GM23338 (cell line): Measurements from ENCODE around the gene BZW2.

ENCODE experiments used
- CREB1 ChIP-seq: fragments of 250-450 bp; sonication (Bioruptor Pico); IDR thresholded peaks from 2 replicates; pipeline ENCODE4 v1.5.0; 2020; ENCODE audit warnings: low read depth, mild to moderate bottlenecking, moderate library complexity
- CTCF ChIP-seq, 2 experiments: fragments of 200-600 bp in 1 of 2; sonication (generic) in 1 of 2; conservative IDR thresholded peaks; 2 replicates each; pipeline versions ENCODE4 v1.5.1 to v1.6.1; 2016 to 2017; ENCODE audit warnings: antibody characterized with exemption in 2 of 2, low read depth in 2 of 2, mild to moderate bottlenecking in 2 of 2, moderate library complexity in 1 of 2
- EZH2 ChIP-seq: fragments of 200-600 bp; sonication (generic); IDR thresholded peaks from one replicate; pipeline ENCODE4 v1.8.0; 2017; ENCODE audit warnings: antibody characterized with exemption, mild to moderate bottlenecking, low read depth; ENCODE audit not compliant: unreplicated experiment
- EZH2phosphoT487 ChIP-seq: fragments of 200-600 bp; sonication (generic); IDR thresholded peaks from one replicate; pipeline ENCODE4 v1.8.1; 2018; ENCODE audit warnings: antibody characterized with exemption; ENCODE audit not compliant: unreplicated experiment
- POLR2AphosphoS5 ChIP-seq: IDR thresholded peaks from 2 replicates; pipeline ENCODE4 v1.6.1; 2016; ENCODE audit warnings: antibody characterized with exemption, low read depth
- REST ChIP-seq: IDR thresholded peaks from one replicate; pipeline ENCODE4 v1.6.1; 2018; ENCODE audit warnings: antibody characterized with exemption; ENCODE audit not compliant: unreplicated experiment

- no peak for TF ChIP-seq EZH2phosphoT487
- no peak for TF ChIP-seq REST
- no peak for TF ChIP-seq CTCF (conservative IDR thresholded peaks at IDR 0.05; ENCODE audit: low read depth in 2 of 2)
- no peak for TF ChIP-seq EZH2
- TF ChIP-seq CREB1, result no peak
- no peak for TF ChIP-seq POLR2AphosphoS5
Measured at GRCh38 chr7:16648551-16648950, 2.6 kb downstream of the BZW2 start.
